Activated CD8-positive, alpha-beta memory T cell treated with anti-CD3 and anti-CD28 coated beads, Interleukin-2, amount 50 U/mL, for 1 hour (primary cell): ENCODE data around the gene CCDC149.

Experiments
- DNase-seq: peaks from one replicate; pipeline ENCODE4 v3.0.0-alpha.2; 2020; ENCODE audit errors: extremely low read depth

The CCDC149 gene

DNA sequence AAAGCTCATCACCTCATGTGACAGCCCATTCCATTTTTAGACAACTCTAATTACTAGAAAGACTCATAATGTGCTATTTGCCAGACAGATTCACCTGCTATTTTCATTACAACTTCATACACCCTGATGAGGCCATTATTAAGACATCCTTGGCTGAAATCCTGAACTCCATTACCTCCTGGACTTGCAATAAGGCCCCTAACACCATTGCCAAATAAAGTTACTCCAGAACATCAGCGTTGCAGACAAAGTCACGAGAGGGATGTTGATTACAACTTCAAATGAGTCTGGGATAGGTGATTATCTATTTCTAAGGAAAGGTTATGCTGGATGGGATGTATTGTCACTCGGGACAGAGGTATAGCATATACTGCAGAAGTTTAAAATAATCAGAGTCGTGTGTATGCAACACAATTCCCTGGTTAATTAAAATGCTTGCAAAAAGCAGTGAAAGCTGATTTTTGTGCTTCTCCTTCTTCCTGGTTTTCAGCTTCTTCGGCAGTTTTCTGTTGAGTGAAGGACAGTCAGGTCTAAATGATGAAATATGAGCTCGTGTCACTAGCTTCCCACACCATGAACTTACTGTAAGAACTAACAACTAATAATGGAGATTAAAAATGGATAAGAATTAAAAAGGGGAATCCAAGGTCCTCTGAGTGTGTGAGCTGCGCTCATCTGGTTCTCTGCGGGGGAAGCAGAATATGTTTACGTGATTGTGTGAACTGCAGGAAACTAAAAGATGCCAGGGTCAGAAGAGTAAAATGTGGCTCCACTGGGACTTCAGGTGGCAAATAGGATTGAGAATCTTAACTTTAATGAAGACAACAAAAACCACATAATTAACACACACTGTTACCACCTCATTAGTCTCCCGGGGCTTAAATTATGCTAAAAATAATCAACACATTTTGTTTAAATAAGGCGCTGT, 135.0 kb downstream of the CCDC149 start:
- DNase-seq = no peak

DNA sequence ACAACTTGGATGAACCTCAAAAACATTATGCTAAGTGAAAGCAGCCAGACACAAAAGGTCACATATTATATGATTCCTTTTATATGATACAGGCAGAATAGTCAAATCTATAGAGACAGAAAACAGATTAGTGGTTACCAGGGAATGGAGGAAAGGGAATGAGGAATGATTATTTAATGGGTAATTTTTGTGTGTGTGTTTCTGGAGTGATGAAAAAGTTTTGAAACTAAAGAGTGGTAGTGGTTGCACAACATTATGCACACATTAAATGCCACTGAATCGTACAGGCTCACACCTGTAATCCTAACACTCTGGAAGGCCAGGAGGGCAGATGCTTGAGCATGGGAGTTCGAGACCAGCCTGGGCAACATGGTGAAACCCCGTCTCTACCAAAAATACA, 137.1 kb downstream of the CCDC149 start:
- DNase-seq = no peak

DNA sequence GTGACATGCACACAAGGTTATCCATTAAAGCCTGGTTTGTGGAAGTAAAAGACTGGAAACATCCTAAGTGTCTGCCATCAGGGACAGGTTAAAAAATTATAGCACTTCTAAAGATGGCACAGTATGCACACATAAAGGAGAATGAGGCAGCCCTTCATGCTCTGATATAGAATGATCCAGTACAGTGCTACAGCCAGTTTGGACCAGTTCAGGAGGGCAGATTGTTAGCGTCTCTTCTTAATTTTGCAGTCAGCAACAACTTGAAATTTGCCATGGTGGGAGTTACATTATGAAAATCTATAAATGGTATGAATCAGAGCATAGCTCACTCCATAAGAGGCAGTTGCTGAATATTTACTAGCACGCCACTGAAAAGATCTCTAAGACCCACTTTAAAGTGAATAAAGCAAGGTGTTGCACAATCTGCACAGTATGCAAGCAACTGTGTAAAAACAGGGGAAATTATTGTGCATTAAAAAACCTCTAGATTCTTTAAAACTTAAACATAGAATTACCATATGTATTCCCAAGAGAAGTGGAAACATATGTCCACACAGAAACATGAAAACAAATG, 137.7 kb downstream of the CCDC149 start:
- no peak for DNase-seq

DNA sequence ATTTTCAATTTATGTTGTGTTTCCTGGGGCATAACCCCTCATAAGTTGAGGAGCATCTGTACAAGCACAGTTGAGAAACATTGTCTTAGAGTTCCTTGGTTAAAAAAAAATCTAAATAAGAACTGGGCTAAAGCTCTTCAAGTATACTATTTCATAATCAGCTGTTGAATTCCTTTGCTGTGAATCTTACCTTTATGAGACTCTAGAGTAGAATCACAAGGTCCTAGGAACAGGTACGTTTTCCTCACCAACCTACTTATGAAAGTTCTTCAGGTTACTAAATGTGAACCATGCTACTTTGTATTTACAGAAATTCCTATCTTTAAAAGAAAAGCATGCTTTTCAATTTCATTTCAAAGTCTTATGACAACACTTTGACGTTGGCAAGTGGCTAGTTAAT, 138.4 kb downstream of the CCDC149 start:
- DNase-seq = no peak

DNA sequence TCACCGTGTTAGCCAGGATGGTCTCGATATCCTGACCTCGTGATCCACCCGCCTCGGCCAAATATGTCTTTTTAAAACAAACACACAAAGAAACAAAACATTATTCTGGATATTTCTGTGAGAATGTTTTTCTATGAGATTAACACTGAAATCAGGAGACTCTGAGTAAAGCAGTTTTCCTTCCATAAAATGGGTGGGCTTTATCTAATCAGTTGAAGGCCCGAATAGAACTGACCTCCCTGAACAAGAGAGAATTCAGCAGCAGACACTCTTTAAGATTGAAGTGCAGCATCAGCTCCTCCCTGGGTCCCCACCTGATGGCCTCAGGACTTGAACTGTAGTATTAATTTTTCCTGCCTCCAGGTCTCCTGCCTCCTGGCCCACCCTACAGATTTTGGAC, 139.9 kb downstream of the CCDC149 start:
- no peak for DNase-seq

DNA sequence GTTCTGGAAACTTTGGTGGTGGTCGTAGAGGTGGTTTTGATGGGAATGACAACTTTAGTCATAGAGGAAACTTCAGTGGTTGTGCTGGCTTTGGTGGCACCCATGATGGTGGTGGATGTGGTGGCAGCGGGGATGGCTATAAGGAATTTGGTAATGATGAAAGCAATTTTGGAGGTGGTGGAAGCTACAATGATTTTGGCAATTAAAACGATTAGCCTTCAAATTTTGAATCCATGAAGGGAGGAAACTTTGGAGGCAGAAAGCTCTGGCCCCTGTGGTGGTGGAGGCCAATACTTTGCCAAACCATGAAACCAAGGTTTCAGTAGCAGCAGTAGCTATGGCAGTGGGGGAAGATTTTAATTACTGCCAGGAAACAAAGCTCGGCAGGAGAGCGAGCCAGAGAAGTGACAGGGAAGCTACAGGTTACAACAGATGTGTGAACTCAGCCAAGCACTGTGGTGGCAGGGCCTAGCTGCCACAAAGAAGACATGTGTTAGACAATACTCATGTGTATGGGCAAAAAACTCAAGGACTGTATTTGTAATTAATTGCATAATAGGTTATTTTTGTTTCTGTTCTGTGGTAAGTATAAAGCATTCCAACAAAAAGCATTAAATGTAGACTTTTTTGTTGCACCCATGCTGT, 140.7 kb downstream of the CCDC149 start:
- DNase-seq = no peak

DNA sequence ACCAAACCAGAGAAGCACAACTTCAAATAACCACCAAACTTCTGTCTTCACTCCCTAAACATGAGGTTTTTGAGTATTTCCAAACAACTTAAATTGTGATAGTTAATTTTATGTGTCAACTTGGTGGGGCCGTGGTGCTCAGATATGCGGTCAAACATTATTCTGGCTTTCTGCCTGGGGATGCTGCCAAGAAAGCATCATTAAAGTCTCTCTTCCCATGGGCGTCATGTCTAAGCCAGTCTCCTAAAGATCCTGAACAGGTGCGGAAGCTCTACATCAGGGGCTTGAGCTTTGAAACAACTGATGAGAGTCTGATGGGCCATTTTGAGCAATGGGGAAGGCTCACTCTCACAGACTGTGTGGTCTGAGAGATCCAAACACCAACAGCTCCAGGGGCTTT, 141.6 kb downstream of the CCDC149 start:
- no peak for DNase-seq

DNA sequence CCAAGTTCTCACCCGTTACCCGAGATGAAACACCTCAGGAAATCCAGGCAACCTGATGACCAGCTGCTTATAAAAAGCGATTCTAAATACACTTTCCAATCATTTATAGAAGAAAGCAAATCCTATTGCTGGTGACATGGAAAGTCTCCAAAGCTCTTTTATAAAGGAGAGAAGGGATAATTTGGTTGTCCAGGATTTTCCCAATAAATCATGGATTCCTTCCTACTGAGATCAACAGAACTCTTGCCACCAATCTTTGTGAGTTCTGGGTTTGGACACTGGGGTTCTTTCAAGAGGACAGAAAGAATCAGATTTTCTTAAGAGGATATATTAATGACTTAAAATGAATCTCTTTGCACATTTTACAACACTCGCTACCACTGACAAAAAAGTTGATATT, 142.2 kb downstream of the CCDC149 start:
- no peak for DNase-seq

DNA sequence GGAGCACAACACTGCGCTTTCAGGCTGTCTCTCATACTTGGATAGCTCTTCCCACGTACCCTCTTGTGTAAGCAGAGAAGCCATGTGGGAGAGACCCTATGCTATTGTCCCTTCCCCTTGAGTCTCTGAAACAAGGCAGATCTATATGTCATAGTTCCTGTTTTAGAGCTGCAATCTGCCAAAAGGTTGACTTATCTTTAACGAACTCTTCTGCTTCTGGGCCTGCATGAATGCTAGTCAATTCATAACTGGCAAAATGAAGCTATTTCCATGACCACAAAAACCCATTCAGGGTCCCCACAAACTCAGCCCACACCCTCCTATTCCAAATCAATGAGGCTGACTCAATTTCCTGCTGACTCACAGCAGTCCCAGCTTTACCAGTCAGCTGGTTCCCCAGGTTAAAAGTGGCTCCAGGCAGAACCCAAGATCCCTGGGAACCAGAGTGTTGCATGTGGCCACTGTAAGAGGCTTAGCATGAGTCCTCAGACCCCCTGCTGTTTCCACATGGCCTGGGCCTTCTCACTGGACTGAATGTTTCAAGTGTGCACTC, 142.7 kb downstream of the CCDC149 start:
- DNase-seq = no peak

DNA sequence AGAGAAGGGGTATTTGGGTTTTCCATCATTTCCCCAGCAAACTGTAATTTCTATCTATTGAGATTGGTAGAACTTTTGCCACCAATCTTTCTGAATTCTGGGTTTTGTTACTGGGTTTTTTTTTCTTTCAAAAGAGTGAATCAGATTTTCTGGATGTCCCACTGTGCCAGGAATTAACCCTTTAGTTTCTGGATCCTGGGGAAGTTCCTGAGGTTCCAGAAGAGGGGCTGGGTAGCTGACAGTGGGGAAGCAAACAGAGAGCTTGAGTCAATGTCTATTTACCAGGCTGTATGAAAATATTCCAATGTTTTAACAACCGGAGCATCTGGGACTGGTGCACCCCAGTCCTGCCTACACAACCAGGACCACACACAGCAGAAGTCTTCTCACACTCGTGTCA, 143.3 kb downstream of the CCDC149 start:
- no peak for DNase-seq

DNA sequence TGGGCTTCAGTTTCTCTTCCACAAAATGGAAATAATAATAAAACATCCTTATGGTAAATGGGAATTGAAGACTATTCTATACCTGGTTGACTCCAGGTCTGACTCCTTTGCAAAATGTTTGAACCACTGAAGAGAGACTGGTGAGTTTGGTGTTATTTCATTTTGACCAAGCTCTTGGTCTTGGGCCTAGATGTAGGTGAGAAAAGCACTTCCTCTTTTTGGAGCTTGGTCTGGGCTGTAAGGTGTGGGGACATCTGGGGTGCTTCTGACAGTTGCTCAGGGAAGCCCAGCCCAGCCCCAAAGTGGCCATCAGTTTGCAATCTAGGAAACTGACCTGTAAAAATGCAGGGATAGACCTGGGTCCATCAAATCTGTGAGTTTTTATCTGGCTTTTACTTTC, 144.2 kb downstream of the CCDC149 start:
- DNase-seq = no peak

DNA sequence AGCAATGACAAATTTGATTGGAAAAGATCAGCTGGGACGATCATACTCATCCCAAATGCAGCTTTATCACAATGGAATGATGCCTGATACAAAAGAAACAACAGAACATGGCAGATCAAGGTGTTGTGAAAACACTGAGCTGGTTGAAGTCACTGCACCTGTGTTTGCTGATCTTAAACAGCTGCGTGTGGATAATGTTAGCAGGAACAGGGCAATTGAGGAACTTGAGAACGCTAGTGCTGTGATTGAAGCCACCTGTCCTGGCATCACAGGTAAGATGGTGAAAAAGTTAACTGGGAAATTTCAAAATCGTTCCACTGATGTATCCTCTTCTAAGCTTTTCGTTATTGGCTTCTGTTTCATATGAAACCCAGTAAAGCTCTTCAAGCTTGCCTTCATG, 144.8 kb downstream of the CCDC149 start:
- no peak for DNase-seq

DNA sequence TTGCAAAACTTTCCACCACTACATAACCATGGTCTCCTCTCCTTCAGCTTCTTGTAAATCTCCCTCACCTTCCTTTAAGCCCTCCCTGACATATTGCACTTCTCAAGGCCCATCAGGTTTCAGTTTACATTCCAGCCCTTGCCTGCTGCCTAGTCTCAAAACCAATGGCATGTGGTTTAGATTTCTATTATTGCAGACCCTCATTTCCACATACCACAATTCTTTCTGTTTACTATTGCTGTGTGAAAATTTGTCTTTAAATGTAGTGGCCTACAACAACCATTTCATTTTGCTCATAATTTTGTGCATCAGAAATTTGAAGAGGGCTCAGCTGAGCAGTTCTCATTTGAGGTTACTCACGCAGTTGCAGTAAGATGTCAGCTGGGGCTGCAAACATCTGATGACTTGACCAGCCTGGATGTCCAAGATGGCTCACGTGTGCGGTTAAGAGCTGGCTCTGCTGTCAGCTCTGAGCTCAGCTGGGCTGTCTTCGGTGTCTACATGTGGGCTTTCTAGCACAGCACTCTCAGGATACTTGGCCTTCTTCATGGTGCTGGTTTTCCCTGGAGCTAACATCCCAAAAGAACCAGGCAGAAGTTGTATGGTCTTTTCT, 147.4 kb downstream of the CCDC149 start:
- DNase-seq = no peak

DNA sequence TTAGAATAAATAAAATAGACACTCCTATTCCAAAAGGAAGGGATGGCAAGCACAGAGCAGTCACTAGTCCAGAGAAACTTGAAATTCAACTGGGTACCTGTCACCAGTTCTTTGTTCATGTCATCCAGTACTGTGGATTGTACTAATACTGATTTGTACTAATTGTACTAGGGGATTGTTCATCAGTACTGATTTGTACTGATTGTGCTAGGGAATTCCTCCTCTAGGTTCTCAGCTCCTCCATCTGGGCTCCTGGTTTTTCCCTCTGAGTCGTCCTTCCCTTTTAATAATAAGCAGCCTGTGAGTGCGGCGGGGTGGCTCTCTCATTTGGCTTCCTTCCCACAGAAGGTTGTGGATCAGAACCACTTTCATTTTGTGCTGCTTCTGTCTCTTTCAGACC, 148.5 kb downstream of the CCDC149 start:
- DNase-seq = no peak

DNA sequence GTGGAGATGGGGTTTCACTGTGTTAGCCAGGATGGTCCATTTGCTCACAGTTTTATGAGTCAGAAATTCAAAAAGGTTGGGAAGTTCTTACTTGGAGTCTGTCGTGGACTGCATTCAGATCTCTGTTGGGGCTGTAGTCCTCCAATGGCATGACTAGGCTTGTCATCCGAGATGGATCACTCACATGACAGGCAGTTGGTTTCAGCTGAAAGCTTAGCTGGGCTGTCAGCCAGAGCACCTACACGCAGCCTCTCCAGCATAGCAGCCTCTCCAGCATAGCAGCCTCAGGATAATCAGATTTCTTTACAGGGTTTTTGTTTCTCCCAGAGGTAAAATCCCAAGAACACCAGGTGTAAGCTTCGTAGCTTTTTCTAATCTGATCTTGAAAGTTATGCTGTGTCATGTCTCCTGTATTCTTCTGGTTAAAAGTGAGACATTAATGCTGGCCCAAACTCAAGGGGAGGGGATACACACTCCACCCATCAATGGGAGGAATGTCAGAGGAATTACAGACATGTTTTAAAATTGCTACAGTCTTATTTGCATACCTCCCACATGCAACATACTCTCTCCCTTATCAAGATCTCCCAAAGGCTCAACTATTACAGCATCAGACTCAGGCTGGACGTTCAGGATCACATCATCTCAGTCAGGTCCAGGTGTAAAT, 149.1 kb downstream of the CCDC149 start:
- DNase-seq = no peak
